ENCODE results near the gene ADGRL2. TPM values are rescaled to one million over a fixed set of nuclear protein-coding genes. Genes with fewer than 3 reads are reported as not detected.
A peak's percentile ranks its signal among the peaks of the same experiment; 100 is the strongest.
"Not testable (repeated sequence)": the region's sequence is repeated elsewhere in the genome, so short reads cannot be mapped to it uniquely, and the experiment has no call there.

Gene ADGRL2
- total and polyA plus RNA-seq, 2 experiments from 2014 or later = 38.2 to 90.3 TPM

DNA sequence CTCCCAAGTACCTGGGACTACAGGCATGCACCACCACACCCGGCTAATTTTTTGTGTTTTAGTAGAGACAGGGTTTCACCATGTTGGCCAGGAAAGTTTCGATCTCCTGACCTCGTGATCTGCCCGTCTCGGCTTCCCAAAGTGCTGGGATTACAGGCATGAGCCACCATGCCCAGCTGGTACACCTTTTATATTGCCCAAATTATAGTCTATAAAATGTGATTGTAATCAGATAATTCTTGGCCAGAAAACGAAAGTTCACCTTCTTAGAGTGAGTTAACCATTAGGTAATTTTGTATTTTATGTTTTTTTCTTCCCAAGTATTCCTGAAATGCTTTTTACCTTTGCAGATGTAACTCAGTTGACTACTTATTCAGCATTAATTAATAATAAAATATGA is 85.6 kb downstream of the ADGRL2 start:
- peaks cover 91% of the 10 kb centered on the region for H3K79me2 ChIP-seq (replicated peaks; ENCODE audit: insufficient read depth)
- not testable (repeated sequence) for H3K4me3 Mint-ChIP-seq; DNase-seq (ENCODE audit: low spot score); H3K9me2 ChIP-seq (ENCODE audit: insufficient read depth); H3K27me3 Mint-ChIP-seq (ENCODE audit: insufficient read depth, low read depth, poor library complexity); H2AFZ ChIP-seq; H3K27ac ChIP-seq (ENCODE audit: low read depth); H4K20me1 ChIP-seq (replicated peaks; ENCODE audit: insufficient read depth); H3K27me3 ChIP-seq (ENCODE audit: insufficient read depth); H3K36me3 ChIP-seq (ENCODE audit: insufficient read depth); ATAC-seq; H3K4me1 ChIP-seq (ENCODE audit: insufficient read depth); H3F3A ChIP-seq (replicated peaks; ENCODE audit: low read depth); H3K4me3 ChIP-seq; H3K36me3 Mint-ChIP-seq (ENCODE audit: low read depth); H3K9me3 Mint-ChIP-seq; H3K4me2 ChIP-seq
- H3K27ac Mint-ChIP-seq = peak overlapping the region; percentile 28; the same call in 1 of the 2 replicates
- H3K4me1 Mint-ChIP-seq = peaks cover 26% of the 10 kb centered on the region

DNA sequence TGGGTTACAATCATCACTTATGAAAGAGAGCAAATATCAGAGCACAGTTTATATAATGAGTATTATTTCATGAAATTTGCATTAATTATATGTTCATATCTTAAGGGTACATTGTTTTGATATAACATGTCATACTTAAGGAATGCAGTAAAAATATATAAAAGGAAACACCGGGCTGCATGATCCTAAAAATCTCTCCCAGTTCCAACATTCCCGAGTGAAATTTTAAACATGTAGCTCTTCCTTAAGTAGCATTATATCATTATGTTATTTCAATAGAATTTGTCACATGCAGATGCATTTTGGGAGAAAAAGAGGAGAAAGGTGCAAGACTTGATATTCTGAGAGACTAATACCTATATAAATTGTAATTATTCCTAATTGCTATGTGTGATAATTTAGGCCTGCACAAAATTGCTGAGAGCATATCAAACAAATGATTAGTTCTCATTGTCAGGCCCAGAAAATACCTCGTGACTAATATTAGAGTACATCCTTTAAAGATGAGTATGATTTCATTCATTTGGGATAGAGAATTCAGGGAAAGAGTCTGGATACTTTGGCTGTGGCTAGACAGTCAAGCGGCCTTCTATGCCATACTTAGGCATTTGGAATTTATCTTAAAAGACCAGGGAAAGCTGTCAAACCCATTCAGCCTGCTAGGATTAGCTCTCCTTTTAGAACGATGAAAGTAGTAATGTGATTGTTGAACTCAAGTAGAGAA is 86.8 kb downstream of the ADGRL2 start:
- Histone ChIP-seq H3K27ac (ENCODE audit: low read depth) (no peak overlapping the region), H3K9me2 (ENCODE audit: insufficient read depth) (no peaks in the 10 kb centered on the region), H3K79me2 (replicated peaks; ENCODE audit: insufficient read depth) (peaks cover 90% of the 10 kb centered on the region), H3K27me3 (ENCODE audit: insufficient read depth) (no peaks in the 10 kb centered on the region), H3K4me3 (no peak overlapping the region), H3K4me2 (no peak overlapping the region), H3K4me1 (ENCODE audit: insufficient read depth) (no peaks in the 10 kb centered on the region), H3K36me3 (ENCODE audit: insufficient read depth) (no peaks in the 10 kb centered on the region), H4K20me1 (replicated peaks; ENCODE audit: insufficient read depth) (peaks cover 2% of the 10 kb centered on the region; the same call in 1 of the 2 replicates), H2AFZ (no peak overlapping the region), H3F3A (replicated peaks; ENCODE audit: low read depth) (no peaks in the 10 kb centered on the region)
- ATAC-seq (no peak), DNase-seq (ENCODE audit: low spot score) (no peak)
- TF ChIP-seq, protein P1, sequence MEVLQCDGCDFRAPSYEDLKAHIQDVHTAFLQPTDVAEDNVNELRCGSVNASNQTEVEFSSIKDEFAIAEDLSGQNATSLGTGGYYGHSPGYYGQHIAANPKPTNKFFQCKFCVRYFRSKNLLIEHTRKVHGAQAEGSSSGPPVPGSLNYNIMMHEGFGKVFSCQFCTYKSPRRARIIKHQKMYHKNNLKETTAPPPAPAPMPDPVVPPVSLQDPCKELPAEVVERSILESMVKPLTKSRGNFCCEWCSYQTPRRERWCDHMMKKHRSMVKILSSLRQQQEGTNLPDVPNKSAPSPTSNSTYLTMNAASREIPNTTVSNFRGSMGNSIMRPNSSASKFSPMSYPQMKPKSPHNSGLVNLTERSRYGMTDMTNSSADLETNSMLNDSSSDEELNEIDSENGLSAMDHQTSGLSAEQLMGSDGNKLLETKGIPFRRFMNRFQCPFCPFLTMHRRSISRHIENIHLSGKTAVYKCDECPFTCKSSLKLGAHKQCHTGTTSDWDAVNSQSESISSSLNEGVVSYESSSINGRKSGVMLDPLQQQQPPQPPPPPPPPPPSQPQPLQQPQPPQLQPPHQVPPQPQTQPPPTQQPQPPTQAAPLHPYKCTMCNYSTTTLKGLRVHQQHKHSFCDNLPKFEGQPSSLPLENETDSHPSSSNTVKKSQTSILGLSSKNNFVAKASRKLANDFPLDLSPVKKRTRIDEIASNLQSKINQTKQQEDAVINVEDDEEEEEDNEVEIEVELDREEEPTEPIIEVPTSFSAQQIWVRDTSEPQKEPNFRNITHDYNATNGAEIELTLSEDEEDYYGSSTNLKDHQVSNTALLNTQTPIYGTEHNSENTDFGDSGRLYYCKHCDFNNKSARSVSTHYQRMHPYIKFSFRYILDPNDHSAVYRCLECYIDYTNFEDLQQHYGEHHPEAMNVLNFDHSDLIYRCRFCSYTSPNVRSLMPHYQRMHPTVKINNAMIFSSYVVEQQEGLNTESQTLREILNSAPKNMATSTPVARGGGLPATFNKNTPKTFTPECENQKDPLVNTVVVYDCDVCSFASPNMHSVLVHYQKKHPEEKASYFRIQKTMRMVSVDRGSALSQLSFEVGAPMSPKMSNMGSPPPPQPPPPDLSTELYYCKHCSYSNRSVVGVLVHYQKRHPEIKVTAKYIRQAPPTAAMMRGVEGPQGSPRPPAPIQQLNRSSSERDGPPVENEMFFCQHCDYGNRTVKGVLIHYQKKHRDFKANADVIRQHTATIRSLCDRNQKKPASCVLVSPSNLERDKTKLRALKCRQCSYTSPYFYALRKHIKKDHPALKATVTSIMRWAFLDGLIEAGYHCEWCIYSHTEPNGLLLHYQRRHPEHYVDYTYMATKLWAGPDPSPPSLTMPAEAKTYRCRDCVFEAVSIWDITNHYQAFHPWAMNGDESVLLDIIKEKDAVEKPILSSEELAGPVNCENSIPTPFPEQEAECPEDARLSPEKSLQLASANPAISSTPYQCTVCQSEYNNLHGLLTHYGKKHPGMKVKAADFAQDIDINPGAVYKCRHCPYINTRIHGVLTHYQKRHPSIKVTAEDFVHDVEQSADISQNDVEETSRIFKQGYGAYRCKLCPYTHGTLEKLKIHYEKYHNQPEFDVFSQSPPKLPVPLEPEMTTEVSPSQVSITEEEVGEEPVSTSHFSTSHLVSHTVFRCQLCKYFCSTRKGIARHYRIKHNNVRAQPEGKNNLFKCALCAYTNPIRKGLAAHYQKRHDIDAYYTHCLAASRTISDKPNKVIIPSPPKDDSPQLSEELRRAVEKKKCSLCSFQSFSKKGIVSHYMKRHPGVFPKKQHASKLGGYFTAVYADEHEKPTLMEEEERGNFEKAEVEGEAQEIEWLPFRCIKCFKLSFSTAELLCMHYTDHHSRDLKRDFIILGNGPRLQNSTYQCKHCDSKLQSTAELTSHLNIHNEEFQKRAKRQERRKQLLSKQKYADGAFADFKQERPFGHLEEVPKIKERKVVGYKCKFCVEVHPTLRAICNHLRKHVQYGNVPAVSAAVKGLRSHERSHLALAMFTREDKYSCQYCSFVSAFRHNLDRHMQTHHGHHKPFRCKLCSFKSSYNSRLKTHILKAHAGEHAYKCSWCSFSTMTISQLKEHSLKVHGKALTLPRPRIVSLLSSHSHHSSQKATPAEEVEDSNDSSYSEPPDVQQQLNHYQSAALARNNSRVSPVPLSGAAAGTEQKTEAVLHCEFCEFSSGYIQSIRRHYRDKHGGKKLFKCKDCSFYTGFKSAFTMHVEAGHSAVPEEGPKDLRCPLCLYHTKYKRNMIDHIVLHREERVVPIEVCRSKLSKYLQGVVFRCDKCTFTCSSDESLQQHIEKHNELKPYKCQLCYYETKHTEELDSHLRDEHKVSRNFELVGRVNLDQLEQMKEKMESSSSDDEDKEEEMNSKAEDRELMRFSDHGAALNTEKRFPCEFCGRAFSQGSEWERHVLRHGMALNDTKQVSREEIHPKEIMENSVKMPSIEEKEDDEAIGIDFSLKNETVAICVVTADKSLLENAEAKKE (CRISPR knock-in tag; IDR thresholded peaks at IDR 0.05) = no peak
- H3K4me1 Mint-ChIP-seq = peaks cover 22% of the 10 kb centered on the region; the same call in 2 of the 3 replicates
- no peak overlapping the region for H3K27ac Mint-ChIP-seq
- H3K36me3 Mint-ChIP-seq (ENCODE audit: low read depth) = peaks cover 5% of the 10 kb centered on the region; the same call in 1 of the 3 replicates
- H3K4me3 Mint-ChIP-seq = no peak overlapping the region
- H3K27me3 Mint-ChIP-seq (ENCODE audit: insufficient read depth, low read depth, poor library complexity) = peaks cover 3% of the 10 kb centered on the region
- H3K9me3 Mint-ChIP-seq = no peaks in the 10 kb centered on the region
